GM12878 (cell line): Measurements from ENCODE around the gene ETV6. TPM values are rescaled to one million over a fixed set of nuclear protein-coding genes. Genes with fewer than 3 reads are reported as not detected.

Experiments
- ESRRA ChIP-seq: IDR thresholded peaks from 2 replicates; pipeline ENCODE4 v1.6.1; 2012; ENCODE audit warnings: mild to moderate bottlenecking, low read length, improper control_type of control experiment
- GATAD2B ChIP-seq: fragments of 450-650 bp; conservative IDR thresholded peaks from 2 replicates; pipeline ENCODE4 v1.6.1; 2017; ENCODE audit warnings: low read depth, mild to moderate bottlenecking, moderate library complexity
- JUNB ChIP-seq: IDR thresholded peaks from 2 replicates; pipeline ENCODE4 v1.6.1; 2016; ENCODE audit warnings: antibody characterized with exemption, mild to moderate bottlenecking
- MTA2 ChIP-seq: fragments of 450-650 bp; IDR thresholded peaks from 2 replicates; pipeline ENCODE4 v1.6.1; 2016; ENCODE audit warnings: low read depth, mild to moderate bottlenecking, moderate library complexity
- MXI1 ChIP-seq: fragments of 150-350 bp; IDR thresholded peaks from 2 replicates; pipeline ENCODE4 v1.6.1; 2011; ENCODE audit warnings: low read depth, mild to moderate bottlenecking, inconsistent platforms, low read length, improper control_type of control experiment
- NKRF ChIP-seq: fragments of 450-650 bp; conservative IDR thresholded peaks from 2 replicates; pipeline ENCODE4 v1.6.1; 2017; ENCODE audit warnings: mild to moderate bottlenecking, moderate library complexity
- SKIL ChIP-seq: fragments of 450-650 bp; IDR thresholded peaks from 2 replicates; pipeline ENCODE4 v1.6.1; 2017; ENCODE audit warnings: mild to moderate bottlenecking, low read depth, inconsistent platforms; ENCODE audit not compliant: poor library complexity, severe bottlenecking
- USF2 ChIP-seq: IDR thresholded peaks from 2 replicates; pipeline ENCODE4 v1.6.1; 2011; ENCODE audit warnings: low read depth, low read length, improper control_type of control experiment, borderline replicate concordance
- ZBTB4 ChIP-seq: fragments of 450-650 bp; formaldehyde crosslinking; IDR thresholded peaks from 2 replicates; pipeline ENCODE4 v1.4.0; 2022; ENCODE audit warnings: mild to moderate bottlenecking, moderate library complexity
- ZNF592 ChIP-seq: fragments of 450-650 bp; IDR thresholded peaks from 2 replicates; pipeline ENCODE4 v1.6.1; 2017; ENCODE audit warnings: mild to moderate bottlenecking, moderate library complexity
- polyA plus RNA-seq, 11 experiments: library from polyadenylated mRNA; depleted of rRNA in 4 of 11; unstranded in 6 of 11; stranded (reverse) in 5 of 11; fragments of >200 nt; fragmentation: Nextera tagmentation in 4 of 11; fragmentation: Illumina TruSeq in 1 of 11; extraction: Ambion mirVana in 4 of 11; extraction: Trizol in 1 of 11; gene quantifications; 1 replicate in 1 of 11; 2 replicates in 10 of 11; pipeline versions ENCODE4 v1.2.1 to v1.2.3, GENCODE V29; 2011 to 2016; ENCODE audit warnings: inconsistent platforms in 2 of 11, missing spikeins in 2 of 11, low read depth in 1 of 11
- total RNA-seq, 4 experiments: library from RNA; depleted of rRNA in 3 of 4; stranded (reverse); fragments of >200 nt in 3 of 4; fragmentation: Illumina TruSeq in 1 of 4; extraction: Trizol in 1 of 4; gene quantifications; 2 replicates each; pipeline versions ENCODE4 v1.2.1 to v1.2.3, GENCODE V29; 2013 to 2021

Gene ETV6
- total and polyA plus RNA-seq, 10 of the 15 experiments (the other 5 are each of a cell fraction or from before 2014, with no cell fraction given): 6.6 to 74.8 (median 24.6) TPM

- TF ChIP-seq USF2 (no peak), MXI1 (no peak), SKIL (no peak), GATAD2B (peak; percentile 35), MTA2 (peak; percentile 41; the same call in 1 of the 2 replicates), ESRRA (peak; percentile 19; the same call in 1 of the 2 replicates), ZNF592 (no peak), JUNB (no peak), ZBTB4 (CRISPR knock-in tag) (no peak), NKRF (no peak)
- TF ChIP-seq, all 136 proteins: peak for 19
These were observed 180.9 kb downstream of the ETV6 start (continued) for GRCh38 chr12:11830307-11830801.
